NCI-H510A (cell line): ENCODE measurements around the gene GCSAM.

Experiments used
- DNase-seq: peaks from one replicate; lab custom pipeline; 2025; lab: John Stamatoyannopoulos, UW

The GCSAM gene

GRCh38 chr3:112132975-112133448 is at the start of gene GCSAM:
TSS of gene GCSAM (minus strand) at chr3:112133248. CDS start at chr3:112133120, 128 bp downstream.
- DNase-seq = no peak

- no peak for DNase-seq
Observed at GRCh38 chr3:112175646-112176045, 42.6 kb upstream of the GCSAM start.

- DNase-seq = no peak
Observed at GRCh38 chr3:112175037-112175436, 42.0 kb upstream of the GCSAM start.

GRCh38 chr3:112171144-112171543 is 38.1 kb upstream of the GCSAM start:
- no peak for DNase-seq

GRCh38 chr3:112170046-112170445 is 37.0 kb upstream of the GCSAM start:
- DNase-seq = no peak

GRCh38 chr3:112167758-112168157 is 34.7 kb upstream of the GCSAM start:
- no peak for DNase-seq

GRCh38 chr3:112149136-112149535 is 16.1 kb upstream of the GCSAM start:
- DNase-seq = no peak

- DNase-seq = no peak
Observed at GRCh38 chr3:112143689-112144088, 10.6 kb upstream of the GCSAM start.

GRCh38 chr3:112143251-112143650 is 10.2 kb upstream of the GCSAM start:
- no peak for DNase-seq

- no peak for DNase-seq
Observed at GRCh38 chr3:112141293-112141692, 8.2 kb upstream of the GCSAM start.

- no peak for DNase-seq
Observed at GRCh38 chr3:112140584-112140983, 7.5 kb upstream of the GCSAM start.

GRCh38 chr3:112138219-112138969 is 5.3 kb upstream of the GCSAM start:
- no peak for DNase-seq

GRCh38 chr3:112137781-112138180 is 4.7 kb upstream of the GCSAM start:
- DNase-seq = no peak

GRCh38 chr3:112136959-112137693 is 4.1 kb upstream of the GCSAM start:
- no peak for DNase-seq

GRCh38 chr3:112136046-112136445 is 3.0 kb upstream of the GCSAM start:
- DNase-seq = no peak

- no peak for DNase-seq
Observed at GRCh38 chr3:112134335-112135124, 1.5 kb upstream of the GCSAM start.

- DNase-seq = no peak
Observed at GRCh38 chr3:112133626-112134334, 732 bp upstream of the GCSAM start.

GRCh38 chr3:112132554-112132953 is 494 bp downstream of the GCSAM start:
- DNase-seq = no peak

- DNase-seq = no peak
Observed at GRCh38 chr3:112132088-112132487, 960 bp downstream of the GCSAM start.

GRCh38 chr3:112131111-112131510 is 1.9 kb downstream of the GCSAM start:
- no peak for DNase-seq

GRCh38 chr3:112130638-112130993 is 2.4 kb downstream of the GCSAM start:
- no peak for DNase-seq
